Activated CD8-positive, alpha-beta T cell treated with anti-CD3 and anti-CD28 coated beads, Interleukin-2, amount 10 ng/mL, durations not matched to agents 7 days and 5 days (primary cell): ENCODE measurements around the gene TPSD1. TPM values are rescaled to one million over a fixed set of nuclear protein-coding genes. Genes with fewer than 3 reads are reported as not detected.
"Not testable (repeated sequence)": the region's sequence is repeated elsewhere in the genome, so short reads cannot be mapped to it uniquely, and the experiment has no call there.

Experiments
- ATAC-seq: fragments of 150-1000 bp; cut with Tn5 transposase; one replicate; pipeline ENCODE4 v1.10.0; 2021; ENCODE audit warnings: moderate library complexity
- CTCF ChIA-PET: fragments of 350-600 bp; sonication (Branson Sonifier 250); formaldehyde crosslinking; loops from one replicate; lab custom pipeline; 2021; ENCODE audit warnings: antibody characterized with exemption; lab: Charles Lee
- POLR2A ChIA-PET: fragments of 350-600 bp; sonication (Branson Sonifier 250); formaldehyde crosslinking; loops from one replicate; lab custom pipeline; 2021; ENCODE audit warnings: antibody characterized with exemption; lab: Charles Lee
- DNase-seq: peaks from one replicate; pipeline ENCODE4 v3.0.0-alpha.2; 2020
- H3K27ac Mint-ChIP-seq: one replicate; pipeline ENCODE4 v1.8.0; 2021; ENCODE audit warnings: mild to moderate bottlenecking, mixed read lengths
- H3K27me3 Mint-ChIP-seq: one replicate; pipeline ENCODE4 v1.8.0; 2021; ENCODE audit warnings: low read depth, mixed read lengths
- H3K36me3 Mint-ChIP-seq: one replicate; pipeline ENCODE4 v1.8.0; 2021; ENCODE audit warnings: low read depth, mixed read lengths
- H3K4me1 Mint-ChIP-seq: one replicate; pipeline ENCODE4 v1.8.0; 2021; ENCODE audit warnings: low read depth, mixed read lengths
- H3K4me3 Mint-ChIP-seq: one replicate; pipeline ENCODE4 v1.8.0; 2021; ENCODE audit warnings: mild to moderate bottlenecking, mixed read lengths
- H3K9me3 Mint-ChIP-seq: one replicate; pipeline ENCODE4 v1.8.0; 2022; ENCODE audit warnings: mixed read lengths; ENCODE audit not compliant: insufficient read depth
- total RNA-seq, 2 experiments: library from RNA; stranded (reverse); gene quantifications; one replicate each; pipeline ENCODE4 v1.2.3, GENCODE V29; 2021

The TPSD1 gene
- total RNA-seq, 2 experiments from 2014 or later, result not detected

- no peaks in the 10 kb centered on the region for H3K9me3 Mint-ChIP-seq
- POLR2A ChIA-PET, result no interaction called here
- H3K4me3 Mint-ChIP-seq, result no peak overlapping the region
- ATAC-seq (no peak), DNase-seq (no peak)
- peaks cover 2% of the 10 kb centered on the region for H3K4me1 Mint-ChIP-seq
- no peaks in the 10 kb centered on the region for H3K36me3 Mint-ChIP-seq
- no peak overlapping the region for H3K27ac Mint-ChIP-seq
- CTCF ChIA-PET, result no interaction called here
- H3K27me3 Mint-ChIP-seq, result peaks cover 3% of the 10 kb centered on the region
These were observed 27.4 kb downstream of the TPSD1 start for GRCh38 chr16:1283296-1283695.

- POLR2A ChIA-PET, result no interaction called here
- ATAC-seq (no peak), DNase-seq (no peak)
- CTCF ChIA-PET, result no interaction called here
- Mint-ChIP-seq H3K4me1 (peaks cover 2% of the 10 kb centered on the region), H3K9me3 (no peaks in the 10 kb centered on the region), H3K27ac (no peak overlapping the region), H3K27me3 (peaks cover 3% of the 10 kb centered on the region), H3K36me3 (no peaks in the 10 kb centered on the region), H3K4me3 (no peak overlapping the region)
These were observed 28.2 kb downstream of the TPSD1 start for GRCh38 chr16:1283996-1284616.

DNA sequence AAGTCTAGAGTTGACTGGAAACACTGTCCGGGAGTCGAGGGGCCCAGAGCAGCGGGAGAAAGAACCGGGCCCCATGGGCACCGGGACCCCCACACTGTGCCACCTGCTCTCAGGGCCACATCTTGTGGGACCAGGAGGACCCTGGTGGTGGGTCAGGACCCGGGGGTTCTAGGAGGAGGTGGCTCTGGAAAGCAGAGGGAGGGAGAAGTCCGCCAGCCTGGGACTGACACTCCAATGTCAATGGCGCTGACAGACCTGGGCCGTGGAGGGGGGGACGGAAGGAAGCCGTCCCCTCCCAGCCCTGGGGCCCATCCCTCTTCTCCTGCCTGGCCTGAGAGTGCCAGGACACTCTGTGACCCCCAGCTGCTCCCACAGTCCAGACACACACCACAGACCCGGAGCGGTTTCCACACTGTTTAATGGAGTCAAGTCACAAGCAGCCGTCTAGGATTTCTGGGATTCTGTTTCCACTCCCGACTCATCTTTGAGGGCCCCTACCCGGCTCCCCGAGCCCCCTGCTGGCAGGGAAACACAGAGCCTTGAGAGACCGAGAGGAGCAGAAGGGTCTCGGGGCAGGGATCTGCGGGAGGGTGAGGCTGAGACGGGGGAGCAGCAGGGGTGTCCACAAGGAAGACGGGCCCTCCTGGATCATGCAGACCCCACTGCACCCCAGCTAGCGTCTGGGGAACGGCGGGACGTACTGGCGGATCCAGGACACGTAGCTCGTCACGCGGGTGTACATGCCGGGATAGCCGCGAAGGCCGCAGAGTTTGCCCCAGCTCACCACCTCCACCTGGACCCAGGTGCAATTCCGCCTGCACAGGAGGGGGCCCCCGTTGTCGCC, 30.0 kb downstream of the TPSD1 start:
- CTCF ChIA-PET, result no interaction called here
- Mint-ChIP-seq H3K4me3 (no peak overlapping the region), H3K9me3 (no peaks in the 10 kb centered on the region), H3K27me3 (peaks cover 15% of the 10 kb centered on the region), H3K36me3 (no peaks in the 10 kb centered on the region), H3K4me1 (peaks cover 2% of the 10 kb centered on the region), H3K27ac (no peak overlapping the region)
- POLR2A ChIA-PET, result no interaction called here
- ATAC-seq, result no peak
- DNase-seq, result no peak

DNA sequence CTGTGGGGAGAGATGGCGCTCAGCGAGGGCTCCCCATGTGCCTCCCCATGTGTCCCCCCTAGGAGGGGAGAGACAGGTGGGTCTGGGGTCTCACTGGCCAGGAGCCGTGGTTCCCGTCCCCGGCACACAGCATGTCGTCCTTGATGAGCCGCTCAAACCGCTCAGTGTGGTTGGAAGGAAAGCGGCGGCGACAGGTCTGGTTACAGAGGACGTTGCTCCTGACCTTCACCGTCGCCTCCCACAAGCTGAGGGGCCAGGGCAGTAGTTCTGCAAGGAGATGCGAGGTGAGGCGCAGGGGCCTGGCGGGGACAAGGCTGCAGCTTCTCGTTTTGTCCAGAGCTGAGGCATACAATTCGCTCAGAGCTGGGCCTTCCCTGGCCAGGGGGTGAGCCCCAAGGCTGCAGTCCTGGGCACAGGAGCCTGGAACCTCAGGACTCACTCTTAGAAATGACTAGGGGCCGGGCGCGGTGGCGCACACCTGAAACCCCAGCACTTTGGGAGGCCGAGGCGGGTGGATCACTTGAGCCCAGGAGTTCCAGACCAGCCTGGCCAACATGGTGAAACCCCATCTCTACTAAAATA, 30.7 kb downstream of the TPSD1 start:
- Mint-ChIP-seq H3K4me1 (peaks cover 2% of the 10 kb centered on the region), H3K9me3 (no peaks in the 10 kb centered on the region), H3K27ac (no peak overlapping the region), H3K27me3 (peaks cover 21% of the 10 kb centered on the region), H3K4me3 (no peak overlapping the region), H3K36me3 (no peaks in the 10 kb centered on the region)
- CTCF ChIA-PET, result no interaction called here
- ATAC-seq, result no peak
- POLR2A ChIA-PET, result no interaction called here
- no peak for DNase-seq

DNA sequence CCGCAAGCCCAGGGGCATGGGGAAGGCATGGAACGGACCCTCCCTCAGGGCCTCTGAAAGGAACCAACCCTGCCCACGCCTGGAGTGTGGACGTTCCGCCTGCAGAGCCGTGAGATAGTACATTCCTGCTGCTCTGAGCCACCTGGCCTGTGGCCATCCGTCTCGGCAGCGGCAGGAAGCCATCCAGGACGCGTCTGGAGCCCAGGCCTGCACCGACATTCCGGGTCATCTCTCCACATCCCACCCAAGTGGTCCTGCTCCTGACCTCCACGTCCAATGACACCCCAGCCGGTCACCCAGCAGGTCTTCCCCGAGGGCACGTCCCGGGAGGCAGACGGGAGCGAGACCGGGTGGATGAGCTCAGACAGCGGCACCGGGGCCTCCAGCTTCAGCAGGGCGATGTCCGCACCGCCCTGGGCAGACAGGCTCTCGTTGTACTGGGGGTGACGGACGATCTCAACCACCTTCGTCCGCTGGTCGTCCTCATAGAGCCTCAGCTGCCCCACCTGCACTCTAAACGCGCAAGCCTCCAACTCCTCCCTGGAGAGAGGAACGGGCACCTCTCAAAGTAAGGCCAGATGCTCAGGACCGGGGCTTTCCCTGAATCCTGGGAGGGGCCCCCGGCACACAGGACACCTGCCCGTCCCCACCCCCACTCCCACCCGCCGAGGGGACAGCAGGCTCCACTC, 32.3 kb downstream of the TPSD1 start:
- POLR2A ChIA-PET, result no interaction called here
- no peak overlapping the region for H3K27ac Mint-ChIP-seq
- no peak for ATAC-seq
- no peaks in the 10 kb centered on the region for H3K9me3 Mint-ChIP-seq
- H3K36me3 Mint-ChIP-seq, result no peaks in the 10 kb centered on the region
- peaks cover 2% of the 10 kb centered on the region for H3K4me1 Mint-ChIP-seq
- DNase-seq, result no peak
- CTCF ChIA-PET, result interaction anchor here (1.0 kb wide), 1 partner anchor 13 kb away, joined by 3 read pairs; no protein-coding TSS in a partner anchor
- H3K27me3 Mint-ChIP-seq, result peaks cover 24% of the 10 kb centered on the region
- H3K4me3 Mint-ChIP-seq, result no peak overlapping the region

DNA sequence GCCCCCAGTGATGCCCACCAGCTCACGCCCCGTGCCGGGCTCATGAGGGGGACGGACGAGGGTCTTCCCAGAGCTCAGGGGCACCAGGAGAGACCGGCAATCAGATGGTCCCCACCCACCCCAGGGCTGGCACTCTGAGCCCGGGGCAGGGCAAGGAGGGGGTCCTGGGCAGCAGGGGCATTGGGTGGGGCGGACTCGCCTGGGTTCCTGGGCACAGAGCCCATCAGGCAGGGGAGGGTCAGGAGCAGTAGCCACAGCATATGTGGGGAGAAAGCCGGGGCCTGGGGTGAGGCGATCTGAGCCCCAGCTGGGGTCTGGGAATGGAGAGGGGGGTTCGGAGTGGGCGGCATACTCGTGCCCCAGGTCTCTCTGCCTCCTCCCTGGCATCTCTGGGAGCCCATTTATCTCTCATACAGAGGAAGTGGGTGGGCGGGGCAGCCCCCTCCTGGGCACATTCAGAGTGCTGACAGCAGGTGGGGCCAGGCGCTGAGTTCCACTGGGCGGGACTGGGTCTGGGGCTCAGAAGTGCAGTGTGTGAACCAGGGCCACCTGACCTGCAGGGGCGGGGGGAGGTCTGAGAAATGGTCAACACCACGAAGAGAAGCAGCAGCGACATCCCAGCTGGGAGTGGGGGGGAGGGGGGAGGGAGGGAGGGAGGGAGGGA, 33.1 kb downstream of the TPSD1 start:
- H3K27me3 Mint-ChIP-seq, result peaks cover 24% of the 10 kb centered on the region
- no peak overlapping the region for H3K27ac Mint-ChIP-seq
- no peaks in the 10 kb centered on the region for H3K36me3 Mint-ChIP-seq
- no peaks in the 10 kb centered on the region for H3K9me3 Mint-ChIP-seq
- H3K4me1 Mint-ChIP-seq, result no peaks in the 10 kb centered on the region
- ChIA-PET POLR2A (no interaction called here), CTCF (no interaction called here)
- DNase-seq (peak; percentile 27), ATAC-seq (no peak)
- no peak overlapping the region for H3K4me3 Mint-ChIP-seq

DNA sequence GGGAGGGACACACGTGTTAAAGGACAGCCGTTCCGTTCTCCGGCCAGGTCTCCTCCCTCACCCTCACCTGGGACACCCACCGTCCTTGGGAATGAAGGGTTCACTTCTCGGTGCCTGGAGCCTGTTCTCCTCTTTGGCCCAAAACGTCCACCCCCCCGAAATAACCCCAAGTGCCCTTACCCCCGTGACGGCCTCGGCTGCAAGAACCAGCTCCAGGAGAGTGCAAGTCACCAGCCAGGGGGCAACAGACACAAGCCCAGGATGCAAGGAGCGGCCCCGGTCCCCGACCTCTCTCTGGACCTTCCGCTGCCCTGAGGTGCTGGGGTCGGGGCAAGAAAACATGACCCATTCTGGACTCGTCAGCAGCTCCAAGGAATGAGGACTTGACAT, 33.6 kb downstream of the TPSD1 start:
- DNase-seq (no peak), ATAC-seq (no peak)
- ChIA-PET CTCF (no interaction called here), POLR2A (no interaction called here)
- peaks cover 28% of the 10 kb centered on the region for H3K27me3 Mint-ChIP-seq
- H3K27ac Mint-ChIP-seq, result no peak overlapping the region
- no peak overlapping the region for H3K4me3 Mint-ChIP-seq
- no peaks in the 10 kb centered on the region for H3K4me1 Mint-ChIP-seq
- H3K36me3 Mint-ChIP-seq, result no peaks in the 10 kb centered on the region
- H3K9me3 Mint-ChIP-seq, result no peaks in the 10 kb centered on the region

DNA sequence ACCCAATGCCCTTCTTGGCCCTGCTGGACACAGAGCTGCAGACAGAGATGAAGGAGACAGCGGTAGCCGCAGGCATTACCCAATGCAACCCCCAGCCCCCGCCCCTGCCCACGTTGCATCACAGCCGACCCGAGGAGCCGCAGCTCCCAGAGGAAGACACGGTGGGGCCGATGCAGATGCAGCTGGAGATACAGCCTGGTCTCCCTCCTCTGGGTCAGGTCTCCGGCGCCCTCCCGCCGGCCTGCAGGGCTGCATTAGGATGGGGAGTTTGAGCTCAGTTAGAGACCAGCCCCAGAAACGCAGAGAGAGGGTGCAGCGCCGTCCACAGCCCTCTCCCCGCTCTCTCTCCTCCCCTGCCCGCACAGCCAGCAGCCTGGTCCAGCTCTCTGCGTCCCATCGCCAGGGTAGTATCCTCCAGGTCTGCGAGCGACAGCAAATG, 34.2 kb downstream of the TPSD1 start:
- POLR2A ChIA-PET, result interaction anchor here (1.0 kb wide), 1 partner anchor 19 kb away, joined by 3 read pairs; the partner anchor contains the start of gene UBE2I
- Mint-ChIP-seq H3K36me3 (no peaks in the 10 kb centered on the region), H3K9me3 (no peaks in the 10 kb centered on the region), H3K4me1 (no peaks in the 10 kb centered on the region), H3K27ac (no peak overlapping the region), H3K4me3 (no peak overlapping the region), H3K27me3 (peaks cover 28% of the 10 kb centered on the region)
- DNase-seq (no peak), ATAC-seq (no peak)
- CTCF ChIA-PET, result interaction anchor here (1.7 kb wide), 1 partner anchor 11 kb away, joined by 7 read pairs; no protein-coding TSS in a partner anchor

DNA sequence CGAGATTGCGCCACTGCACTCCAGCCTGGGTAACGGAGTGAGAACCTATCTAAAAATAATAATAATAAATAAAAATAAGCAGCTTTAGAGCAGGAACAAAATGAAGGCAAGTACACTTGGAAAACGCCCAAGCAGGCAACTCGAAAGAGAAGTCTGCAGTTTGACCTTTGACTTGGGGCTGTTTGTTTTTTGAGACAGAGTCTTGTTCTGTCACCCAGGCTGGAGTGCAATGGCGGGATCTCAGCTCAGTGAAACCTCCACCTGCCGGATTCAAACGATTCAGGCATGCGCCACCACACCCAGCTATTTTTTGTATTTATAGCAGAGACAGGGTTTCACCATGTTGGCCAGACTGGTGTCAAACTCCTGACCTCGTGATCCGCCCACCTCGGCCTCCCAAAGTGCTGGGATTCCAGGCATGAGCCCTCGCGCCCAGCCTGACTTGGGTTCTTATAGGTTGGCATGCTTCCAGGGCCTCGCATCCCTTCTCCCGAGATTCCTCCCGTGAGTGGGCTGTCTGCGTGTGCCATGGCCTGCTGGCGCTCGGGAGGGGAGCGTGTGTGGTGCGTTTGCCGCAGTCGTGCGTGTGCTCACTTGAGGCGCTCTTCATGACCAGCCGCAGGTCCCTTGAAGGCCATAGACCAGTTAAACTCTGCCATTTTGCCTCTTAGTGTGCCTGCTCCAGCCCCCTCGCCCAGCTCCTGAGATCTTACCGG, 35.1 kb downstream of the TPSD1 start:
- ATAC-seq (no peak), DNase-seq (no peak)
- Mint-ChIP-seq H3K9me3 (no peaks in the 10 kb centered on the region), H3K36me3 (no peaks in the 10 kb centered on the region), H3K4me3 (no peak overlapping the region), H3K27me3 (peaks cover 28% of the 10 kb centered on the region), H3K4me1 (no peaks in the 10 kb centered on the region), H3K27ac (no peak overlapping the region)
- ChIA-PET POLR2A (interaction anchor here (1.0 kb wide), 1 partner anchor 18 kb away, joined by 3 read pairs; the partner anchor contains the start of gene UBE2I), CTCF (interaction anchor here (1.7 kb wide), 1 partner anchor 10 kb away, joined by 7 read pairs; no protein-coding TSS in a partner anchor)

DNA sequence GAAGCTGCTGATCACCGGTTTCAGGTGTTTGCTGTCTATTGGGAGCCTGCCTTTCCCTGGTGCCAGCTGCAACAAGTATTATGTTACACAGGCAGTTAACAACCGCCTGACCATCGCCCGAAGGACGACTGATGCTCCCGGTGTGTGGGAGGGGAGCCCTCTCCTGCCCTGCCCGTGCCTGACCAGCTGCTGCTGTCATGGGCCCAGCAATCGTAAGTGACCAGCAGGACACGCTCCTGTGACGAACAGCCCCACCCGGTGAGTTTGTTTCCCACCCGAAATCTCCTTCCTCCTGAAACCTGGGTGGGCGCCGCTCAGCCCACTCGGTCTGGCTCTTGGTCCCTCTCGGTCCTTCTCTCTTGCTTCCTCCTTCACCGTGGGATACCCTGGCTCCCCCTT, 35.7 kb downstream of the TPSD1 start:
- CTCF ChIA-PET, result interaction anchor here (1.7 kb wide), 1 partner anchor 9 kb away, joined by 7 read pairs; no protein-coding TSS in a partner anchor
- Mint-ChIP-seq H3K27me3 (peaks cover 28% of the 10 kb centered on the region), H3K9me3 (no peaks in the 10 kb centered on the region), H3K27ac (no peak overlapping the region), H3K4me3 (no peak overlapping the region), H3K4me1 (no peaks in the 10 kb centered on the region), H3K36me3 (no peaks in the 10 kb centered on the region)
- DNase-seq (no peak), ATAC-seq (no peak)
- POLR2A ChIA-PET, result no interaction called here

GRCh38 chr16:1292208-1292607, 36.3 kb downstream of the TPSD1 start:
- H3K9me3 Mint-ChIP-seq, H3K27ac Mint-ChIP-seq, CTCF ChIA-PET, H3K36me3 Mint-ChIP-seq, H3K4me1 Mint-ChIP-seq, H3K4me3 Mint-ChIP-seq, ATAC-seq, POLR2A ChIA-PET, DNase-seq: not testable (repeated sequence)
- H3K27me3 Mint-ChIP-seq, result peaks cover 31% of the 10 kb centered on the region
